Measurements from ENCODE around the gene SCRT2. TPM values are rescaled to one million over a fixed set of nuclear protein-coding genes. Genes with fewer than 3 reads are reported as not detected.

SCRT2 gene
- total and polyA plus RNA-seq, 9 of the 15 experiments (the other 6 are each of a cell fraction or from before 2014, with no cell fraction given), result 0.04 to 0.75 (median 0.13) TPM; not detected in 2

DNA sequence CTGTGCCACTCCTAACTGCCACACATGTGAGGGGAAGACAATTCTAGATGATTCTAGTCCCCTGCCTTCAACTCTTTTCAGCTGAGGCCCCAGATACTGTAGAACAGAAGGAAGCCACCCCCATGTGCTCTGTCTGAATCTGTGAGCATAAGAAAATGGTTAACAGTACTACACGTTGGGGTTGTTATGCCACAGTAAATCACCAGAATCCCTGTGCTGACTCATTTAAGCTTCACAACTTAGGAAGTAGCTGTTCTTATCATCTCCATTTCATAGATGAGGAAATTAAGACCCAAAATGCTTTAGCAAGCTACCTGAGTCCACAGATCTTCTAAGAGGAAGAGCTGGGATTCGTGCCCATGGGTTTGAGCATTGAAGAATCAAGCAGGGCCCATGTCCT lies 27.4 kb upstream of the SCRT2 start (continued):
- TF ChIP-seq C11orf30 (IDR thresholded peaks at IDR 0.05; ENCODE audit: low read depth) (peak; percentile 70), ZSCAN32 (CRISPR knock-in tag; IDR thresholded peaks at IDR 0.05) (no peak), SAFB2 (IDR thresholded peaks at IDR 0.05; ENCODE audit: borderline replicate concordance, low read depth, low read length, severe bottlenecking) (no peak), CCAR2 (IDR thresholded peaks at IDR 0.05; ENCODE audit: low read depth, low read length) (no peak), ZNF133 (CRISPR knock-in tag; IDR thresholded peaks at IDR 0.05) (no peak), RBM14 (IDR thresholded peaks at IDR 0.05; ENCODE audit: borderline replicate concordance, insufficient read depth, low read depth, low read length) (no peak), GATAD2B (IDR thresholded peaks at IDR 0.05; ENCODE audit: borderline replicate concordance) (no peak), ZNF239 (CRISPR knock-in tag; IDR thresholded peaks at IDR 0.05) (no peak), XRCC4 (IDR thresholded peaks at IDR 0.05; ENCODE audit: extremely low read depth, insufficient read depth, insufficient read length) (no peak), ZNF347 (CRISPR knock-in tag; IDR thresholded peaks at IDR 0.05; ENCODE audit: low read depth) (no peak), TBL1XR1 (IDR thresholded peaks at IDR 0.05; ENCODE audit: low read length in 2 of 2) (no peak), ZNF408 (CRISPR knock-in tag; IDR thresholded peaks at IDR 0.05; ENCODE audit: low read depth) (no peak), GABPA (tag; conservative IDR thresholded peaks at IDR 0.05; ENCODE audit: low read depth) (no peak), ZNF436 (CRISPR knock-in tag; IDR thresholded peaks at IDR 0.05) (no peak), ZBTB1 (CRISPR knock-in tag; IDR thresholded peaks at IDR 0.05; ENCODE audit: borderline replicate concordance, low read depth) (no peak)
- TF ChIP-seq, protein P1, sequence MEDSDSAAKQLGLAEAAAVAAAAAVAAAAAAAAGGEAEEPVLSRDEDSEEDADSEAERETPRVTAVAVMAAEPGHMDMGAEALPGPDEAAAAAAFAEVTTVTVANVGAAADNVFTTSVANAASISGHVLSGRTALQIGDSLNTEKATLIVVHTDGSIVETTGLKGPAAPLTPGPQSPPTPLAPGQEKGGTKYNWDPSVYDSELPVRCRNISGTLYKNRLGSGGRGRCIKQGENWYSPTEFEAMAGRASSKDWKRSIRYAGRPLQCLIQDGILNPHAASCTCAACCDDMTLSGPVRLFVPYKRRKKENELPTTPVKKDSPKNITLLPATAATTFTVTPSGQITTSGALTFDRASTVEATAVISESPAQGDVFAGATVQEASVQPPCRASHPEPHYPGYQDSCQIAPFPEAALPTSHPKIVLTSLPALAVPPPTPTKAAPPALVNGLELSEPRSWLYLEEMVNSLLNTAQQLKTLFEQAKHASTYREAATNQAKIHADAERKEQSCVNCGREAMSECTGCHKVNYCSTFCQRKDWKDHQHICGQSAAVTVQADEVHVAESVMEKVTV (CRISPR knock-in tag; IDR thresholded peaks at IDR 0.05), result no peak
- TF ChIP-seq, protein P2, sequence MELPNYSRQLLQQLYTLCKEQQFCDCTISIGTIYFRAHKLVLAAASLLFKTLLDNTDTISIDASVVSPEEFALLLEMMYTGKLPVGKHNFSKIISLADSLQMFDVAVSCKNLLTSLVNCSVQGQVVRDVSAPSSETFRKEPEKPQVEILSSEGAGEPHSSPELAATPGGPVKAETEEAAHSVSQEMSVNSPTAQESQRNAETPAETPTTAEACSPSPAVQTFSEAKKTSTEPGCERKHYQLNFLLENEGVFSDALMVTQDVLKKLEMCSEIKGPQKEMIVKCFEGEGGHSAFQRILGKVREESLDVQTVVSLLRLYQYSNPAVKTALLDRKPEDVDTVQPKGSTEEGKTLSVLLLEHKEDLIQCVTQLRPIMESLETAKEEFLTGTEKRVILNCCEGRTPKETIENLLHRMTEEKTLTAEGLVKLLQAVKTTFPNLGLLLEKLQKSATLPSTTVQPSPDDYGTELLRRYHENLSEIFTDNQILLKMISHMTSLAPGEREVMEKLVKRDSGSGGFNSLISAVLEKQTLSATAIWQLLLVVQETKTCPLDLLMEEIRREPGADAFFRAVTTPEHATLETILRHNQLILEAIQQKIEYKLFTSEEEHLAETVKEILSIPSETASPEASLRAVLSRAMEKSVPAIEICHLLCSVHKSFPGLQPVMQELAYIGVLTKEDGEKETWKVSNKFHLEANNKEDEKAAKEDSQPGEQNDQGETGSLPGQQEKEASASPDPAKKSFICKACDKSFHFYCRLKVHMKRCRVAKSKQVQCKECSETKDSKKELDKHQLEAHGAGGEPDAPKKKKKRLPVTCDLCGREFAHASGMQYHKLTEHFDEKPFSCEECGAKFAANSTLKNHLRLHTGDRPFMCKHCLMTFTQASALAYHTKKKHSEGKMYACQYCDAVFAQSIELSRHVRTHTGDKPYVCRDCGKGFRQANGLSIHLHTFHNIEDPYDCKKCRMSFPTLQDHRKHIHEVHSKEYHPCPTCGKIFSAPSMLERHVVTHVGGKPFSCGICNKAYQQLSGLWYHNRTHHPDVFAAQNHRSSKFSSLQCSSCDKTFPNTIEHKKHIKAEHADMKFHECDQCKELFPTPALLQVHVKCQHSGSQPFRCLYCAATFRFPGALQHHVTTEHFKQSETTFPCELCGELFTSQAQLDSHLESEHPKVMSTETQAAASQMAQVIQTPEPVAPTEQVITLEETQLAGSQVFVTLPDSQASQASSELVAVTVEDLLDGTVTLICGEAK (IDR thresholded peaks at IDR 0.05), result no peak
- TF ChIP-seq, protein P2 (CRISPR knock-in tag; IDR thresholded peaks at IDR 0.05), result no peak

Data from K562 (cell line).